Adrenal gland (tissue), 12 donors: ENCODE results near the gene TNNT2. TPM values are rescaled to one million over a fixed set of nuclear protein-coding genes. Genes with fewer than 3 reads are reported as not detected.

ENCODE experiments used
- DNase-seq, 7 donors: peaks; one replicate each; pipeline ENCODE4 v3.0.0-alpha.2; 2019 to 2020
- H3K27ac ChIP-seq, 5 donors: fragments of 200-600 bp; sonication (generic) in 4 of 5; 1 replicate in 3 of 5; 2 replicates in 2 of 5; pipeline versions ENCODE4 v1.5.1 to v1.8.0; 2016 to 2020; ENCODE audit warnings: mild to moderate bottlenecking in 1 of 5
- H3K27me3 ChIP-seq: fragments of 200-600 bp; 2 replicates; pipeline ENCODE4 v1.8.0; 2021
- H3K36me3 ChIP-seq, 2 donors: fragments of 200-600 bp; replicated peaks in 1 of 2; 1 replicate in 1 of 2; 2 replicates in 1 of 2; pipeline versions ENCODE4 v1.5.1 to v1.8.0; 2018 to 2022
- H3K4me1 ChIP-seq, 2 donors: fragments of 200-600 bp; replicated peaks in 1 of 2; 1 replicate in 1 of 2; 2 replicates in 1 of 2; pipeline versions ENCODE4 v1.5.1 to v1.8.0; 2018 to 2021
- H3K4me3 ChIP-seq, 4 donors: fragments of 200-600 bp; sonication (generic) in 3 of 4; one replicate each; pipeline ENCODE4 v1.5.1; 2016 to 2018
- H3K9me3 ChIP-seq, 3 donors: fragments of 200-600 bp; sonication (generic) in 1 of 3; replicated peaks in 1 of 3; 1 replicate in 2 of 3; 2 replicates in 1 of 3; pipeline versions ENCODE4 v1.5.1 to v1.8.0; 2016 to 2021
- CTCF ChIP-seq, 6 experiments: fragments of 450-650 bp in 4 of 6; fragments of 200-600 bp in 2 of 6; sonication (generic) in 1 of 6; IDR thresholded peaks; 1 replicate in 5 of 6; 2 replicates in 1 of 6; pipeline versions ENCODE4 v1.5.1 to v1.8.0; 2016 to 2021; ENCODE audit warnings: antibody characterized with exemption in 6 of 6, mild to moderate bottlenecking in 2 of 6, moderate library complexity in 1 of 6
- POLR2A ChIP-seq, 2 donors: fragments of 450-650 bp; IDR thresholded peaks; one replicate each; pipeline ENCODE4 v1.6.1; 2017; ENCODE audit warnings: antibody characterized with exemption in 2 of 2, mild to moderate bottlenecking in 2 of 2, moderate library complexity in 1 of 2
- WGBS, 4 donors: extraction: QIAGEN DNeasy Blood & Tissue Kit in 2 of 4; methylation state at CpG; one replicate each; pipeline versions ENCODE4 v1.1.5 to v1.1.7; 2013 to 2017; 5-methylcytosine and 5-hydroxymethylcytosine counted together
- intact Hi-C, 2 donors: fragments of 100-400 bp; cut with DNase I; formaldehyde crosslinking; loops; one replicate each; pipeline versions ENCODE4 v1.14.1 to v1.15.0; 2022 to 2023
- polyA plus RNA-seq, 3 donors: library from polyadenylated mRNA; stranded (reverse); fragments of 200-250 nt in 2 of 3; fragments of 350-450 nt in 1 of 3; fragmentation: Illumina TruSeq in 1 of 3; extraction: RNeasy Lipid Tissue Mini Kit (QIAGEN cat#74804) in 1 of 3; gene quantifications; one replicate each; pipeline ENCODE4 v1.2.3, GENCODE V29; 2013 to 2014
- total RNA-seq, 9 donors: library from RNA; depleted of rRNA in 4 of 9; stranded (reverse); fragments of >200 nt in 4 of 9; fragments of 120-200 nt in 1 of 9; fragmentation: NEBNext Ultra II Directional in 1 of 9; extraction: Animal tissue kit (Norgen Biotek cat#: 25700) in 1 of 9; gene quantifications; one replicate each; pipeline versions ENCODE4 v1.1.0 to v1.2.4, GENCODE V29; 2013 to 2023
- donor health status: healthy with polysubstance abuse.
- donor health status: Bipolar disorder and iron deficiency.
- donor health status: DM: yes; HTN: yes; CAD: no.
- donor health status: DM: no; HTN: no; CAD: no.
- donor health status: DM: no; HTN: no; CAD: no.
- donor health status: DM: yes; HTN: yes; CAD: no.

The TNNT2 gene
- total and polyA plus RNA-seq, 12 donors = 0.39 to 37.3 (median 3.8) TPM; not detected in 2

GRCh38 chr1:201403359-201403758 lies 25.9 kb upstream of the TNNT2 start:
- H3K4me3 ChIP-seq = no peak overlapping the region
- WGBS, 4 donors = 42 to 65% (median 52%) methylated on average over 1 of the region's 1 CpG
- intact Hi-C loops = no loop called here
- no peaks in the 10 kb centered on the region for H3K36me3 ChIP-seq
- peaks cover 38% of the 10 kb centered on the region for H3K27me3 ChIP-seq
- DNase-seq = no peak
- H3K9me3 ChIP-seq = no peaks in the 10 kb centered on the region
- TF ChIP-seq CTCF (IDR thresholded peaks at IDR 0.05) (no peak), POLR2A (IDR thresholded peaks at IDR 0.05) (no peak)
- H3K4me1 ChIP-seq = peaks cover 0 to 7% of the 10 kb centered on the region in 2 donors
- H3K27ac ChIP-seq = no peak overlapping the region

GRCh38 chr1:201401700-201402099 lies 24.2 kb upstream of the TNNT2 start:
- H3K4me1 ChIP-seq = peaks cover 0 to 7% of the 10 kb centered on the region in 2 donors
- H3K9me3 ChIP-seq = no peaks in the 10 kb centered on the region
- no peak overlapping the region for H3K27ac ChIP-seq
- 45 to 66% (median 54%) methylated on average over 2 of the region's 2 CpGs for WGBS, 4 donors
- H3K4me3 ChIP-seq = no peak overlapping the region
- intact Hi-C loops = no loop called here
- DNase-seq = no peak
- H3K36me3 ChIP-seq = no peaks in the 10 kb centered on the region
- TF ChIP-seq CTCF (IDR thresholded peaks at IDR 0.05) (no peak), POLR2A (IDR thresholded peaks at IDR 0.05) (no peak)
- peaks cover 42% of the 10 kb centered on the region for H3K27me3 ChIP-seq

DNA sequence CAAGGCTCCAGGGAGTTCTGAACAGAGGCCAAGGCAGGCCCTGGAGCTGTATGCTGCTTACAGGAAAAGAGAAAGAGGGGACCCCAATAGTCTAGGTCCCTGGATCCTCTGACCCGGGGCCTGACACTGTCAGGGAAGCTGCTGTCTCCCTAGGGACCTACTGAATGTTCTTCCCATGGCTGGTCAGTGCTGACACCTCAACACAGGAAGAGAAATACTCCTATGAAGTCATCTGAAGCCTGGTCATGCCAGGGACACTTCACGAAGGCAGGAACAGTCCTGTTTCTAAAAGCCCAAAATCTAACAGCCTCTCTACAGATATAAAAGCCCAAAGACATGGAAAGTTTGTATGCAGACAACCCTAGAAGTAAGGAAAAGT lies 23.4 kb upstream of the TNNT2 start:
- Histone ChIP-seq H3K9me3 (no peaks in the 10 kb centered on the region), H3K4me1 (peaks cover 0 to 7% of the 10 kb centered on the region in 2 donors), H3K4me3 (no peak overlapping the region), H3K27ac (no peak overlapping the region), H3K27me3 (peaks cover 42% of the 10 kb centered on the region), H3K36me3 (no peaks in the 10 kb centered on the region)
- intact Hi-C loops = no loop called here
- DNase-seq = no peak
- WGBS, 4 donors = 81 to 89% (median 85%) methylated on average over 2 of the region's 2 CpGs
- no peak for TF ChIP-seq POLR2A (IDR thresholded peaks at IDR 0.05)
- TF ChIP-seq CTCF (IDR thresholded peaks at IDR 0.05) = no peak

GRCh38 chr1:201400212-201400851 lies 22.9 kb upstream of the TNNT2 start:
- Histone ChIP-seq H3K27ac (no peak overlapping the region), H3K27me3 (peaks cover 42% of the 10 kb centered on the region), H3K9me3 (no peaks in the 10 kb centered on the region), H3K4me1 (peaks cover 0 to 7% of the 10 kb centered on the region in 2 donors), H3K4me3 (no peak overlapping the region), H3K36me3 (no peaks in the 10 kb centered on the region)
- WGBS, 4 donors = 88 to 94% (median 92%) methylated on average over 5 to 11 of the region's 11 CpGs
- intact Hi-C loops = no loop called here
- DNase-seq = no peak
- TF ChIP-seq POLR2A (IDR thresholded peaks at IDR 0.05) (no peak), CTCF (IDR thresholded peaks at IDR 0.05) (no peak)
